ENCODE results near the gene WNT7B.

The WNT7B gene

GRCh38 chr22:45962434-45962718 lies 14.6 kb downstream of the WNT7B start:
- no peak for DNase-seq (ENCODE audit: low read depth)
- H3K4me3 ChIP-seq (ENCODE audit: control insufficient read depth, low read depth, low read length) = no peak overlapping the region
- no peak for TF ChIP-seq CTCF (conservative IDR thresholded peaks at IDR 0.05; ENCODE audit: control insufficient read depth, insufficient read depth, low read depth, low read length)

GRCh38 chr22:45961679-45962433 lies 15.1 kb downstream of the WNT7B start:
- H3K4me3 ChIP-seq (ENCODE audit: control insufficient read depth, low read depth, low read length) = no peak overlapping the region
- no peak for DNase-seq (ENCODE audit: low read depth)
- no peak for TF ChIP-seq CTCF (conservative IDR thresholded peaks at IDR 0.05; ENCODE audit: control insufficient read depth, insufficient read depth, low read depth, low read length)

GRCh38 chr22:45960477-45961386 lies 16.2 kb downstream of the WNT7B start:
- TF ChIP-seq CTCF (conservative IDR thresholded peaks at IDR 0.05; ENCODE audit: control insufficient read depth, insufficient read depth, low read depth, low read length) = no peak
- DNase-seq (ENCODE audit: low read depth) = no peak
- no peak overlapping the region for H3K4me3 ChIP-seq (ENCODE audit: control insufficient read depth, low read depth, low read length)

- no peak overlapping the region for H3K4me3 ChIP-seq (ENCODE audit: control insufficient read depth, low read depth, low read length)
- no peak for TF ChIP-seq CTCF (conservative IDR thresholded peaks at IDR 0.05; ENCODE audit: control insufficient read depth, insufficient read depth, low read depth, low read length)
- no peak for DNase-seq (ENCODE audit: low read depth)
Measured at GRCh38 chr22:45959719-45960476, 17.1 kb downstream of the WNT7B start.

GRCh38 chr22:45958971-45959370 lies 18.0 kb downstream of the WNT7B start:
- DNase-seq (ENCODE audit: low read depth) = no peak
- H3K4me3 ChIP-seq (ENCODE audit: control insufficient read depth, low read depth, low read length) = no peak overlapping the region
- no peak for TF ChIP-seq CTCF (conservative IDR thresholded peaks at IDR 0.05; ENCODE audit: control insufficient read depth, insufficient read depth, low read depth, low read length)

GRCh38 chr22:45957826-45958225 lies 19.1 kb downstream of the WNT7B start:
- no peak for DNase-seq (ENCODE audit: low read depth)
- no peak for TF ChIP-seq CTCF (conservative IDR thresholded peaks at IDR 0.05; ENCODE audit: control insufficient read depth, insufficient read depth, low read depth, low read length)

More at GRCh38 chr22:45957826-45958225, 19.1 kb downstream of the WNT7B start:
- no peak overlapping the region for H3K4me3 ChIP-seq (ENCODE audit: control insufficient read depth, low read depth, low read length)
